Germinal center (tissue), 1 donor: ENCODE results near the gene RAB1B.
"Not testable (repeated sequence)": the region's sequence is repeated elsewhere in the genome, so short reads cannot be mapped to it uniquely, and the experiment has no call there.

ENCODE experiments used
- DNase-seq: peaks from one replicate; pipeline ENCODE4 v3.0.0; 2012; ENCODE audit warnings: mixed read lengths, low spot score

The RAB1B gene

GRCh38 chr11:66267379-66268243, 828 bp upstream of the RAB1B start:
- peak; percentile 88 for DNase-seq

- peak; percentile 33 for DNase-seq
Measured at GRCh38 chr11:66268952-66269905, 790 bp downstream of the RAB1B start.

- no peak for DNase-seq
Measured at GRCh38 chr11:66271816-66272215, 3.4 kb downstream of the RAB1B start.

GRCh38 chr11:66272596-66272995, 4.2 kb downstream of the RAB1B start:
- DNase-seq, result no peak

GRCh38 chr11:66274219-66274618, 5.8 kb downstream of the RAB1B start:
- no peak for DNase-seq

GRCh38 chr11:66275396-66275795, 7.0 kb downstream of the RAB1B start:
- DNase-seq, result no peak

- DNase-seq, result no peak
Measured at GRCh38 chr11:66275984-66276612, 7.7 kb downstream of the RAB1B start.

DNA sequence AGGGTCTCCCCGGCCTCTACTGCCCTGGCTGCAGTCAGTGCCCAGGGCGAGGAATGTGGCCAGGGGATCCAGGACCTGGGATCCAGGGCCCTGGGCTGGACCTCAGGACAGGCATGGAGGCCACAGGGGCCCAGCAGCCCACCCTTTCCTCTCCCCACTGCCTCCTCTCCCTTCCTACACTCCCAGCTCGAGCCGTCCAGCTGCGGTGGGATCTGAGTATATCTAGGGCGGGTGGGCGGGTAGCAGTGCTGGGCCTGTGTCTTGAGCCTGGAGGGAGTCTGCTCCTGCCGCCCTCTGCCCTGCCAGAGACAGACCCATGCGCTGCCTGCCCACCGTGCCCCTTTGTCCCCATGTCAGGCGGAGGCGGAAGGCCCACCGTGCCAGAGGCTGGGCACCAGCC, 8.2 kb downstream of the RAB1B start:
- DNase-seq, result not testable (repeated sequence)

DNA sequence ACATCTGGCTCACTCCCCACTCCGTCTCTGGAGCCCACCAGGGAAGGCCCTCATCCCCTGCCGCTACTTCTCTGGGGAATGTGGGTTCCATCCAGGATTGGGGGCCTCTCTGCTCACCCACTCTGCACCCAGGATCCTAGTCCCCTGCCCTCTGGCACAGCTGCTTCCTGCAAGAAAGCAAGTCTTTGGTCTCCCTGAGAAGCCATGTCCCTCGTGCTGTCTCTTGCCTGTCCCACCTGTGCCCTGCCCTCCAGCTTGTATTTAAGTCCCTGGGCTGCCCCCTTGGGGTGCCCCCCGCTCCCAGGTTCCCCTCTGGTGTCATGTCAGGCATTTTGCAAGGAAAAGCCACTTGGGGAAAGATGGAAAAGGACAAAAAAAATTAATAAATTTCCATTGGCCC, 8.6 kb downstream of the RAB1B start:
- not testable (repeated sequence) for DNase-seq

DNA sequence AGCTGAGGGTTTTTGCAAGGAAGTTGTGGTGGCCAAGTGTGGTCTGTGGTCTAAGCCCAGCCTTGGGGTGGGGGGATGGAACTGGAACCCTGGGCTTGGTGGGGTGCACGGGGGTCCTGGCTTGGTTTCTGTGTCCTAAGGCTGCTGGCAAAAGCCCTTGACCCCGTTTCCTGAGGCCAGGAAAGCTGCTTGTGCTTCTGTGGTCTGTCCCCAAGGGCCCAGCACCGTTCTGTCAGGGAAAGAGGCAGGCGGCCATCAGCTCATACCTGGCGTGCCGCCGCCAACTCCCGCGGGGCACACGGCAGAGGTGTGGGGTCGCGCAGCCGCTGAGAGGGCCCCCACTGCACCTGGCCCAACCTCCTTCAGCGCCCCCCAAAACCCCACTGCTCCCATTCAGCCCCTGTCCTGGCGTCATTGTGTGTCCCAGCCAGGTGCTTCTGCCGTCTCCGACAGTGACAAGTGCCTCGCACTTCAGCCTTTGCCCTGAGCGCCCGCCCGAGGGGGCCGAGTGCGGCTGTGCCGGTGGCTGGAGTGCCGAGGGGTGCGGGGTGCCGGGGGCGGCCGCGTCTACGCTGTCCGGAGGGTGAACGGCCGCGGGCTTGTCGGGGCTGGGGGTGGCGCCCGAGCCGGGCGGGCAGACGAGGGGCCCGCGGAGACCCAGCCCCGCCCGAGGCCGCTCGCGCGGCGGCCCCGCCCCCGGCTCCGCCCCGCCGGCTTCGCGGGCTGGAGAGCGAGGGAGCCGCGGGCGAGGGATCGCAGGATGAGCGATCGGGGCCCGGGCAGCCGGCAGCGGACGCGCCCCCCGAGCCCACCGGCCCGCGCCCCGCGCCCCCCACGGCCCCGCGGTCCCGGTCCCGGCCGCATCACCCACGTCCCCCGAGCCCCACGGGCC, 9.3 kb downstream of the RAB1B start, which contains the start of gene CNIH2:
CNIH2 (plus strand) TSS at position 705 of the 892 bp plus-strand sequence. CDS start 282 bp downstream, outside the sequence.
- DNase-seq, result peak; percentile 59

GRCh38 chr11:66278363-66279091, 10.1 kb downstream of the RAB1B start:
- DNase-seq, result no peak

- DNase-seq, result no peak
Measured at GRCh38 chr11:66279092-66279734, 10.8 kb downstream of the RAB1B start.

DNA sequence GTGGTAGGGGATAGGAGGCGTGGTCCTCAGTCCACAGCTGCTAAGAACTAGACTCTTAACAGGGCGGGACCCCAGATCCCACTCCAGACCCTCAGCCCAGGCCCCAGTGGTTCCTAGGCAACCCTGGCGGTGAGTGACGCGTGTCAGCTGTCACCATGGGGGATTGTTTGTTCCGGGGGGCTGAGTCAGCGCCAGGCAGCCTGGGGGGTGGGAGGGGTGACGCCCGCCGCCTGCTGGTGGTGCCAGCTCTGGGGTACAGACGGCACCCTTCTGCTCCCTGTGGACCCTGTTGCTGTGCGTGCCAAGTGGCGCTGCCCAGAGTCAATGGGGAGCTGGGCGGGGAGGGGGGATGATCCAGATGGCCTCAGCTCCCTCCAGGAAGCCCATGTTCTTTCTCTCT, 12.0 kb downstream of the RAB1B start:
- no peak for DNase-seq

DNA sequence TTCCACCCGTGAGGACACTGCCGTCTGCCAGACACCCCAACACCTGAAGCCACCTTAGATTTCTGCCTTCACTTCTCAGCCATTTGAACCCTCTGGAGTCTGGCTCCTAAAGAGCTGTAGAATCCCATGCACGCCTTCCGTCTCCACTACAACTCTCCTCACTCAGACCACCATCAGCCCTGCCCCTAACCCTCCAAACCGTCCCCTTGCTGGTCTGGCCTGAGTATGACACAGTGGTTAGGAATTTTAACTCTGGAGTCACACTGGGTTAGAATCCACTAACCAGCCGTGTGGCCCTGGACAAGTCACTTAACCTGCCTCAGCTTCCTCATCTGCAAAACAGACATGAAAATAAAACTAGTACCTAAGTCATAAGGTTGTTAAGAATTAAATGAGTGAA, 12.6 kb downstream of the RAB1B start:
- no peak for DNase-seq

DNA sequence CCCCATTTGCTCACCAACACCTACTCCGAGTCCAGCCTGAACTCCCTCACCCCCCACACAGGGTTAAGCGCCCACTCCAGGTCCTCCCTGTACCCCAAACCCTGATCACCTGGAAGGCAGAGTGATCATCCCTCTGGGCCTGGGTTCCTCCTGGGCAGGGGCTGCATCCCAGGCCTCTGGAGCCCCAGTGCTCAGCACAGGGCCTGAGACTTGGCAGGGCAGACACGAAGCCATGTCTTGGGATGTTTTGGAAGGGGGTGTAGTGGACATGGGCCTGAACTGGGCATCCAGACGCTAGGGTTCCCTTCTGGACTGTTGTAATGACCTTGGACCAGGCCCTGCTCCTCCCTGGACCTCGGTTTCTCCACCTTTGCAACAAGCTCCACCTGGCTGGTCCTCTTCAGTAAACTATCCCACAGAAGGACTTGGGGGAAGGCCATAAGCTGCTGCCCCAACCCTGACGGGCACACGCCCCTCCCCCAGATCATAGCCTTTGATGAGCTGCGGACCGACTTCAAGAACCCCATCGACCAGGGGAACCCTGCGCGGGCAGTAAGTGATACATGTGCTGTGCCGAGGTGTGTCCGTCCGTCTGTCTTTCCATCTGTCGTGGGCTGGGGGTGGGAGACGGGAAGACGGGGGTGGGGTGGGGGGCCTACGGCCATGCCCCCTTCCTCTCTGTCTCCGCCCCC, 13.5 kb downstream of the RAB1B start:
- DNase-seq, result no peak

DNA sequence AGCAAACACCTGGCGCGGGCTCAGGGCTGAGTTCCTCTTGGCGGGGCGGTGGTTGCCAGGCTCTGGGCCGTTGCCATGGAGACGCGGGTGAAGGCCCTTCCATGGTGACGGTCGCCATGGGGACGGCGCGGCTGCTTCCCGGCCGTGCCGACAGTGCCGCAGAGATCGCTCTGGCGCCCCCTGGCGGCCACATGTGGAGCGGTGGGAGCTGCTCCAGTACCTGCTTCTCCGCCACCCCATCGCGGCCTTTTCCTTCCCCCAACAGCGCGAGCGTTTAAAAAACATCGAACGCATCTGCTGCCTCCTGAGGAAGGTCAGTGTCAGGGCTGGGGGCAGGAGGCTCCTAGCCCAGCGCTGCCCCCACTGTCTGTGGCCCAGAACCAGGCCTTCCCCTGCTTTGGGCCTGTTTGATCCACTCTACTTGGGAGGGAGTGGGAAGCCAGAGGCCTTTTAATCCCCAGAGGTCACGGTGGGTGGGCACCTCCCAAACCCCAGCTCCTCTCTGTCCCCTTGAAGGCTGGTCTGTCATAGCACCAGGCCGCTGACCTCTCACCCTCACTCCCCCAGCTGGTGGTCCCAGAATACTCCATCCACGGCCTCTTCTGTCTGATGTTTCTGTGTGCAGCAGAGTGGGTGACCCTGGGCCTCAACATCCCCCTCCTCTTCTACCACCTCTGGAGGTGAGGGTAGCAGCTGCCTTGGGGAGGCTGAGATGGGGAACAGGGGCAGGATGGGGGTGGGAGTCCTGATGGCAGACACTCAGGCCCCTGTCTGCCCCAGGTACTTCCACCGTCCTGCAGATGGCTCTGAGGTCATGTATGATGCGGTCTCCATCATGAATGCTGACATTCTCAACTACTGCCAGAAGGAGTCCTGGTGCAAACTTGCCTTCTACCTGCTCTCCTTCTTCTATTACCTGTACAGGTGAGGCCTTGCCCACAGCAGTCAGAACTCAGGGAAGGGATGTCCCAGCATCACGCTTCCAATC, 14.3 kb downstream of the RAB1B start:
- DNase-seq, result peak; percentile 97

- no peak for DNase-seq
Measured at GRCh38 chr11:66283461-66284105, 15.1 kb downstream of the RAB1B start.
